ENCODE results near the gene SYNDIG1.

GRCh38 chr20:24478584-24478983, 9.2 kb downstream of the SYNDIG1 start:
- TF ChIP-seq CTCF (IDR thresholded peaks at IDR 0.05) = no peak
- no peak for TF ChIP-seq POLR2A (IDR thresholded peaks at IDR 0.05)

Data from uterus (tissue), 2 donors.